Sigmoid colon (tissue), 7 donors: ENCODE data around the gene SLF2. TPM values are rescaled to one million over a fixed set of nuclear protein-coding genes. Genes with fewer than 3 reads are reported as not detected.

Source experiments
- DNase-seq: peaks from one replicate; pipeline ENCODE4 v3.0.0-alpha.2; 2019
- H3K27ac ChIP-seq, 4 donors: fragments of 200-600 bp; sonication (generic); one replicate each; pipeline ENCODE4 v1.5.1; 2016 to 2019; ENCODE audit warnings: mild to moderate bottlenecking in 1 of 4
- H3K27me3 ChIP-seq, 3 donors: fragments of 200-600 bp; sonication (generic); one replicate each; pipeline ENCODE4 v1.5.1; 2019; ENCODE audit warnings: mild to moderate bottlenecking in 1 of 3
- H3K36me3 ChIP-seq, 4 donors: fragments of 200-600 bp; sonication (generic); one replicate each; pipeline ENCODE4 v1.5.1; 2016 to 2019
- H3K4me1 ChIP-seq, 4 donors: fragments of 200-600 bp; sonication (generic); one replicate each; pipeline ENCODE4 v1.5.1; 2017 to 2019
- H3K4me3 ChIP-seq, 4 donors: fragments of 200-600 bp; sonication (generic); one replicate each; pipeline ENCODE4 v1.5.1; 2017 to 2019; ENCODE audit warnings: mild to moderate bottlenecking in 2 of 4, moderate library complexity in 1 of 4
- H3K9me3 ChIP-seq, 4 donors: fragments of 200-600 bp in 3 of 4; sonication (generic) in 3 of 4; one replicate each; pipeline versions ENCODE4 v1.5.1 to v1.6.1; 2013 to 2019
- EP300 ChIP-seq, 4 donors: sonication (generic); formaldehyde crosslinking; IDR thresholded peaks; one replicate each; pipeline ENCODE4 v1.6.1; 2017; ENCODE audit warnings: antibody characterized with exemption in 4 of 4
- POLR2A ChIP-seq, 2 donors: fragments of 450-650 bp; IDR thresholded peaks; one replicate each; pipeline ENCODE4 v1.6.1; 2016; ENCODE audit warnings: antibody characterized with exemption in 2 of 2, mild to moderate bottlenecking in 2 of 2, moderate library complexity in 2 of 2
- POLR2AphosphoS5 ChIP-seq, 4 donors: sonication (generic); formaldehyde crosslinking; IDR thresholded peaks; one replicate each; pipeline ENCODE4 v1.6.1; 2017; ENCODE audit warnings: antibody characterized with exemption in 4 of 4
- WGBS, 2 donors: extraction: QIAGEN DNeasy Blood & Tissue Kit; methylation state at CpG; one replicate each; pipeline ENCODE4 v1.1.7; 2013; 5-methylcytosine and 5-hydroxymethylcytosine counted together
- intact Hi-C: fragments of 100-400 bp; cut with DNase I; formaldehyde crosslinking; loops from one replicate; pipeline ENCODE4 v1.15.1; 2023
- polyA plus RNA-seq, 3 donors: library from polyadenylated mRNA; stranded (reverse); fragments of 200-250 nt; gene quantifications; one replicate each; pipeline ENCODE4 v1.2.3, GENCODE V29; 2013
- total RNA-seq, 4 donors: library from RNA; depleted of rRNA; stranded (reverse); fragments of >200 nt; gene quantifications; one replicate each; pipeline ENCODE4 v1.1.0, GENCODE V29; 2016
- TF ChIP-seq, protein P1 (sequence below), 4 experiments: fragments of 450-650 bp in 3 of 4; fragments of 200-600 bp in 1 of 4; IDR thresholded peaks; one replicate each; pipeline ENCODE4 v1.5.1; 2016 to 2019; ENCODE audit warnings: antibody characterized with exemption in 4 of 4, mild to moderate bottlenecking in 3 of 4, moderate library complexity in 2 of 4
- donor health status: healthy with polysubstance abuse.
- donor health status: Bipolar disorder and iron deficiency.
- donor health status: healthy.

Gene SLF2
- total and polyA plus RNA-seq, 7 donors = 3.2 to 49.9 (median 31.8) TPM

DNA sequence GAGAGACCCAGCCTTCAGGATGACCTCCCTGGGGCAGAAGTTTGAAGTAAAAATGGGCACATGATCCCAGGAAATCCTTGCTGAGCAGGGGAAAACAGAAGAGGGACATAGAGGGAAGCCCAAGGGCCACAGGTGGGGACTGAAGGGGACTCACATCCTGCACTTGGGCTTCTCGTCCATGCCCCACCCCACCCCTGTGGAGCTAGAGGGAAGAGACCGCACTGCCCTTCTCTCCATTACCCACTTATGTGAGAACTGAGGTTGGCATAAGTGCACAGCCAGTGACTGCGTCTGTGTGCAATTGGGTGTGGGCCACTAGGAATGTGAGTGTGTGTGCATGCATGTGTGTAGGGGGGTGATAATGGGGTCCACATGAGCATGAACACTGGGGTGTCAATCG lies 43.4 kb upstream of the SLF2 start:
- no peaks in the 10 kb centered on the region for H3K4me1 ChIP-seq
- H3K27ac ChIP-seq = no peak overlapping the region
- no peaks in the 10 kb centered on the region for H3K9me3 ChIP-seq
- WGBS, 2 donors = 87 to 95% methylated on average over 4 of the region's 4 CpGs
- peaks cover 0 to 57% (median 24%) of the 10 kb centered on the region in 3 donors for H3K27me3 ChIP-seq
- no peaks in the 10 kb centered on the region for H3K36me3 ChIP-seq
- DNase-seq = no peak
- TF ChIP-seq POLR2AphosphoS5 (IDR thresholded peaks at IDR 0.05) = no peak
- TF ChIP-seq POLR2A (IDR thresholded peaks at IDR 0.05) = no peak
- TF ChIP-seq, protein P1, sequence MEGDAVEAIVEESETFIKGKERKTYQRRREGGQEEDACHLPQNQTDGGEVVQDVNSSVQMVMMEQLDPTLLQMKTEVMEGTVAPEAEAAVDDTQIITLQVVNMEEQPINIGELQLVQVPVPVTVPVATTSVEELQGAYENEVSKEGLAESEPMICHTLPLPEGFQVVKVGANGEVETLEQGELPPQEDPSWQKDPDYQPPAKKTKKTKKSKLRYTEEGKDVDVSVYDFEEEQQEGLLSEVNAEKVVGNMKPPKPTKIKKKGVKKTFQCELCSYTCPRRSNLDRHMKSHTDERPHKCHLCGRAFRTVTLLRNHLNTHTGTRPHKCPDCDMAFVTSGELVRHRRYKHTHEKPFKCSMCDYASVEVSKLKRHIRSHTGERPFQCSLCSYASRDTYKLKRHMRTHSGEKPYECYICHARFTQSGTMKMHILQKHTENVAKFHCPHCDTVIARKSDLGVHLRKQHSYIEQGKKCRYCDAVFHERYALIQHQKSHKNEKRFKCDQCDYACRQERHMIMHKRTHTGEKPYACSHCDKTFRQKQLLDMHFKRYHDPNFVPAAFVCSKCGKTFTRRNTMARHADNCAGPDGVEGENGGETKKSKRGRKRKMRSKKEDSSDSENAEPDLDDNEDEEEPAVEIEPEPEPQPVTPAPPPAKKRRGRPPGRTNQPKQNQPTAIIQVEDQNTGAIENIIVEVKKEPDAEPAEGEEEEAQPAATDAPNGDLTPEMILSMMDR (IDR thresholded peaks at IDR 0.05) = no peak
- no peak for TF ChIP-seq EP300 (IDR thresholded peaks at IDR 0.05)
- no peak overlapping the region for H3K4me3 ChIP-seq
- intact Hi-C loops = no loop called here

DNA sequence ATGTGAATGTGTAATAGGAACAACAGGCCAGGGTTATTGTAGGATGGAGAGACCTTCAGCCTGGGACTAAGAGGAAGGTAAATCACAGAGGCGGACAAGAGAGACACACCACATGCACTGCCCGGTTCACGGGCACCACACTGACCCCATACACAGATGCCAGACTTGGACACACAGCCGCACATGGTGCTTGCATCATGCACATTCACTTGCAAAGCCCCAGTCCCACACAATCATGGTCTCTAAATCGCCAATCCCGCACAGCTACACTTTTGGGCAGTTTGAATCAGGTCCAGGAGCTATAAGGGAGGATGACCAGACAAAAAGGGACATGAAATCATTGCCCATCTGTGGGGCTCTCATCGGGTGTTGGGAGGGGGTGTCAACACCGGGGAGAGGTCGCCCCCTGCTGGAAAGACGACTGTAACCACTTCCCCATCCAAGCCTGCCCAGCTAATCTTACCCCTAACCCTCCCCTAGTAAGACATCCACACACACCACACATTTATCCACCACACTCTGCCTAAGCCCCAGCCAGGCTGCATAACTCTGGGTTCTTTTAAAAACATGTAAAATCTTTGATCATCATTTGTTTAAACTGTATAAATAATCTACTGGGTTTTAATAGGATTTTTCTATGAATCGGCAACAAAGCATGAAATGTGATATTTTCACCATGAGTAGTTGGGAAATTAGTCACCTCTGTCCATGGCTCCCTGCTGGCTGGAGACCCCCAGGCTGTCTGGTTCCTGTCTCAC lies 40.5 kb upstream of the SLF2 start:
- H3K4me3 ChIP-seq = no peak overlapping the region
- H3K27ac ChIP-seq = no peak overlapping the region
- H3K36me3 ChIP-seq = no peaks in the 10 kb centered on the region
- WGBS, 2 donors = 54 to 59% methylated on average over 11 of the region's 11 CpGs
- DNase-seq = no peak
- H3K9me3 ChIP-seq = no peaks in the 10 kb centered on the region
- H3K4me1 ChIP-seq = no peaks in the 10 kb centered on the region
- TF ChIP-seq, protein P1 (IDR thresholded peaks at IDR 0.05) = peak in 2 of 4 experiments; percentile 7 to 34
- TF ChIP-seq EP300 (IDR thresholded peaks at IDR 0.05) = no peak
- H3K27me3 ChIP-seq = peaks cover 0 to 56% (median 33%) of the 10 kb centered on the region in 3 donors
- intact Hi-C loops = no loop called here

DNA sequence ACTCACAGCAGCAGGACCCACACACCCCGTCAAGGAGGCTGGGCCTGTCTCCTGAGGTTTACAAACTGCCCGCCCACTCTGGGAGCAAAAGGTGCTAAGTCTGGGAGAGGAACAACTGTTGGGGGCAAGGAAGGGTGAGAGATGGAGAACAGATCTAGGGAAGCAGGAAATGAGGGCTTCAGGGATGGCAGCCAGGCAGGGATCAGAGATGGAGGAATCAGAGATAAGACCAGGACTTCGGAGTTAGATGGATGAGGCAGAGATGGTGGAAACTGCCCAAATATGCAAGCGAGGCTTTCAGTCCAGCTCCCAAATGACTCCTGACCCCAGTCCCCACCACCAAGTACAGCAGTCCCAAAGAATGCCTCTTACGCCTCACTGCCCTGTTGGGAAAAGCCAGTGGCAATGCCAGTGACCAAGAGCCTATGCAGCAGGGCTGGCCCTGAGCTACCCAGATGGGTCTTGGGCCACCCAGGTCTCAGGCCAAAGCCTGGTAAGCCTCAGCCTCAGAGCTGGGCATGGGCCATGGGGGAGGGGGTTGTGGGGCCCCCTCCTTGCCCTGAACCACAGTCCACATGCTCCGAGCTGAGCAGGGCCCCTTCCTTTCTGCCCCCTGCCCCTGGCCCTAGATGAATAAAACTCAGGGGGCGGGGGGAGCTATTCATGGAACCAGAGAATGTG lies 39.5 kb upstream of the SLF2 start:
- intact Hi-C loops = no loop called here
- H3K4me1 ChIP-seq = no peaks in the 10 kb centered on the region
- H3K36me3 ChIP-seq = no peaks in the 10 kb centered on the region
- no peak overlapping the region for H3K4me3 ChIP-seq
- no peak for DNase-seq
- TF ChIP-seq POLR2AphosphoS5 (IDR thresholded peaks at IDR 0.05) (no peak), POLR2A (IDR thresholded peaks at IDR 0.05) (no peak), EP300 (IDR thresholded peaks at IDR 0.05) (no peak)
- TF ChIP-seq, protein P1 (IDR thresholded peaks at IDR 0.05) = no peak
- WGBS, 2 donors = 69 to 87% methylated on average over 7 of the region's 7 CpGs
- H3K9me3 ChIP-seq = no peaks in the 10 kb centered on the region
- peaks cover 0 to 46% (median 35%) of the 10 kb centered on the region in 3 donors for H3K27me3 ChIP-seq
- no peak overlapping the region for H3K27ac ChIP-seq

DNA sequence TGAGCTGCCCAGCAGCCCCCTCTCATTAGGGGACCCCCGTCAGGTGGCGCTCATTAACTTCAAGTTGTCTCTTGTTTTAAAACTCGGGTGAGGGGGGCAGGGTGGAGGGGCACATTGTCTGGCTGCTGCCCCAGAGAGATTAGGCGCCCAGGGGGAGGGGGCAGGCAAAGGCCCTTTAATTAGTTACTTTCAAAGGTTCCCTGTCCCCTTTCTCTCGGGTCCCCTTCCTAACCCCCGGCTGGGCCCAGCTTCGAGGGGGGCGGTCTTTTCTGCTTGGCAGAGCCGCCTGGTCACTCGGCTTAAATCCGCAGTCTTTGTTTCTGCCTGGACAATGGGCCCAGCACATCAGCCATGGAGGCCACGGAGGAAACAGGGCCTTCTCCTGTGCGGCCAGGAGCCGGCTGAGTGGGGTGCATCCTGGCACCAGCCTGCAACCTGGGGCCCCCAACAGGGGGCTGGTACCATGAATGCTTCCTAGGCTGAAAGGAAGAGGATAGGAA lies 38.9 kb upstream of the SLF2 start:
- no peaks in the 10 kb centered on the region for H3K9me3 ChIP-seq
- peaks cover 2 to 46% (median 35%) of the 10 kb centered on the region in 3 donors for H3K27me3 ChIP-seq
- DNase-seq = no peak
- intact Hi-C loops = no loop called here
- TF ChIP-seq, protein P1 (IDR thresholded peaks at IDR 0.05) = no peak
- TF ChIP-seq POLR2A (IDR thresholded peaks at IDR 0.05) = no peak
- TF ChIP-seq EP300 (IDR thresholded peaks at IDR 0.05) = no peak
- no peak for TF ChIP-seq POLR2AphosphoS5 (IDR thresholded peaks at IDR 0.05)
- H3K36me3 ChIP-seq = no peaks in the 10 kb centered on the region
- no peak overlapping the region for H3K4me3 ChIP-seq
- H3K4me1 ChIP-seq = no peaks in the 10 kb centered on the region
- no peak overlapping the region for H3K27ac ChIP-seq
- 83 to 89% methylated on average over 14 of the region's 14 CpGs for WGBS, 2 donors
